Cardiac muscle cell (in vitro differentiated cells and primary cell): Measurements from ENCODE around the gene SOX30. TPM values are rescaled to one million over a fixed set of nuclear protein-coding genes. Genes with fewer than 3 reads are reported as not detected.

Experiments used
- DNase-seq, 2 donors: peaks; one replicate each; pipeline versions ENCODE4 v3.0.0 to v3.0.0-alpha.2; 2010 to 2017; ENCODE audit warnings: low read depth in 1 of 2, low spot score in 1 of 2
- H3K27ac ChIP-seq: fragments of 200-600 bp; sonication (generic); 2 replicates; pipeline ENCODE4 v1.5.1; 2016
- H3K27me3 ChIP-seq: fragments of 200-600 bp; sonication (generic); 2 replicates; pipeline ENCODE4 v1.6.0; 2016; ENCODE audit warnings: control low read depth
- H3K36me3 ChIP-seq: fragments of 200-600 bp; sonication (generic); 2 replicates; pipeline ENCODE4 v1.5.1; 2016; ENCODE audit warnings: control low read depth
- H3K4me1 ChIP-seq: fragments of 200-600 bp; sonication (generic); 2 replicates; pipeline ENCODE4 v1.8.1; 2017; ENCODE audit warnings: low read depth, mild to moderate bottlenecking, mixed run types
- H3K4me3 ChIP-seq: fragments of 200-600 bp; sonication (generic); 2 replicates; pipeline ENCODE4 v1.5.1; 2016; ENCODE audit warnings: mild to moderate bottlenecking
- H3K9me3 ChIP-seq: fragments of 200-600 bp; sonication (generic); 2 replicates; pipeline ENCODE4 v1.5.1; 2017; ENCODE audit warnings: low read depth, mild to moderate bottlenecking, control low read depth
- polyA plus RNA-seq: library from polyadenylated mRNA; unstranded; fragments of >200 nt; fragmentation: Nextera tagmentation; extraction: Ambion mirVana; gene quantifications from 2 replicates; pipeline ENCODE4 v1.2.1, GENCODE V29; 2016
- total RNA-seq: library from RNA; depleted of rRNA; stranded (reverse); fragments of >200 nt; gene quantifications from 2 replicates; pipeline ENCODE4 v1.2.3, GENCODE V29; 2016
- TF ChIP-seq, protein P1 (sequence below): IDR thresholded peaks from 2 replicates; pipeline ENCODE4 v1.5.1; 2012; ENCODE audit warnings: low read depth, mild to moderate bottlenecking, low read length

The SOX30 gene
- total and polyA plus RNA-seq, 2 experiments from 2014 or later: not detected

DNA sequence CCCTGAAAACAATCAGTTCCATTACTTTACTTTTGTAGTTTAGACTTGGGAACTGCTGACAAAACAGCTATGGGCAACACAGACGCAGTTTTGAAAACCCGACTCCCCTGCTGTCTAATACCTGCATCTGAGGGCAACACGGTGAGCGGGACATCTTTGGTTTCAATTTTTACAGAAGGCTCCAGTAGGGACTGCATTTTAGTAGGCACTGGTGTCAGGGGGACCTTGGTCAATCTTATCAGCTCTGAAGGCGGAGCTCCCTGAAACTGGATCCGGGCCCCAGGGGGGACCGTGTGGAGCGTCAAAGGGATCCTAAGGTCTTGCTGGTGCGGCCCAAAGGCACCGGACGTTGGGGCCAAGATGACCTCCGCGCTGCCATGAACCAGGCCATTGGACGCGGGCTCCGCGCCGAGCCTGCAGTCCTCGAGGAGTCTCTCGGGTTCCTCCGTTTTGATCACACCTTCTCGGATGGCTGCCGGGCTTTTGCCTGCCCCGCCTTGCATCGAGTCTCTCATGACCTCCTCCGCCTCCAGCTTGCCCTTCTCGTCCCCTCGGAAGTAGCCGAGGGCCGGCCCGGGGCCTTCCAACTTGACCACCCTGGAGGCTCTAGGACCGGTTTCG, 1.1 kb downstream of the SOX30 start:
- H3K4me1 ChIP-seq: no peaks in the 10 kb centered on the region
- no peaks in the 10 kb centered on the region for H3K36me3 ChIP-seq
- H3K4me3 ChIP-seq: no peak overlapping the region
- TF ChIP-seq, protein P1, sequence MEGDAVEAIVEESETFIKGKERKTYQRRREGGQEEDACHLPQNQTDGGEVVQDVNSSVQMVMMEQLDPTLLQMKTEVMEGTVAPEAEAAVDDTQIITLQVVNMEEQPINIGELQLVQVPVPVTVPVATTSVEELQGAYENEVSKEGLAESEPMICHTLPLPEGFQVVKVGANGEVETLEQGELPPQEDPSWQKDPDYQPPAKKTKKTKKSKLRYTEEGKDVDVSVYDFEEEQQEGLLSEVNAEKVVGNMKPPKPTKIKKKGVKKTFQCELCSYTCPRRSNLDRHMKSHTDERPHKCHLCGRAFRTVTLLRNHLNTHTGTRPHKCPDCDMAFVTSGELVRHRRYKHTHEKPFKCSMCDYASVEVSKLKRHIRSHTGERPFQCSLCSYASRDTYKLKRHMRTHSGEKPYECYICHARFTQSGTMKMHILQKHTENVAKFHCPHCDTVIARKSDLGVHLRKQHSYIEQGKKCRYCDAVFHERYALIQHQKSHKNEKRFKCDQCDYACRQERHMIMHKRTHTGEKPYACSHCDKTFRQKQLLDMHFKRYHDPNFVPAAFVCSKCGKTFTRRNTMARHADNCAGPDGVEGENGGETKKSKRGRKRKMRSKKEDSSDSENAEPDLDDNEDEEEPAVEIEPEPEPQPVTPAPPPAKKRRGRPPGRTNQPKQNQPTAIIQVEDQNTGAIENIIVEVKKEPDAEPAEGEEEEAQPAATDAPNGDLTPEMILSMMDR: no peak
- H3K27me3 ChIP-seq: no peaks in the 10 kb centered on the region
- no peak for DNase-seq
- no peaks in the 10 kb centered on the region for H3K9me3 ChIP-seq
- no peak overlapping the region for H3K27ac ChIP-seq

DNA sequence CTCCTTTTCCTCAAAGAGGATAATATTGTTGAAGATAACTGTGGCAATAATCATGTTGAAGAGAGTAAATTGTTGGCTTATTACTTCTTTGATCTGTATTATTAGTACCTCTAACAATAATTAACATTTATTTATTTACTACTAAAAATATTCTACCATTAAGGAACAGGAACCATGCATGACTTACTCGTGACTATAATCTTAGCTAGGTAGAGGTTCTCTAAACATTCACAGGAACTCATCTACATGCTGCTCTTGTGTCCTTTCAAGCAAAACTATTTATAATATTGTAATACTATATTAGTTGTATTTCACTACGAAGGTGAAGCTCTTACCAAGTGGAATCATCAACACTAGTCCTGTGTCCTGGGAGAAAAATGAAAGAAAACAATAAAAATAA, 3.1 kb downstream of the SOX30 start:
- H3K27ac ChIP-seq: no peak overlapping the region
- no peaks in the 10 kb centered on the region for H3K4me1 ChIP-seq
- no peak for DNase-seq
- no peaks in the 10 kb centered on the region for H3K27me3 ChIP-seq
- TF ChIP-seq, protein P1: no peak
- H3K36me3 ChIP-seq: no peaks in the 10 kb centered on the region
- H3K9me3 ChIP-seq: no peaks in the 10 kb centered on the region
- H3K4me3 ChIP-seq: no peak overlapping the region

DNA sequence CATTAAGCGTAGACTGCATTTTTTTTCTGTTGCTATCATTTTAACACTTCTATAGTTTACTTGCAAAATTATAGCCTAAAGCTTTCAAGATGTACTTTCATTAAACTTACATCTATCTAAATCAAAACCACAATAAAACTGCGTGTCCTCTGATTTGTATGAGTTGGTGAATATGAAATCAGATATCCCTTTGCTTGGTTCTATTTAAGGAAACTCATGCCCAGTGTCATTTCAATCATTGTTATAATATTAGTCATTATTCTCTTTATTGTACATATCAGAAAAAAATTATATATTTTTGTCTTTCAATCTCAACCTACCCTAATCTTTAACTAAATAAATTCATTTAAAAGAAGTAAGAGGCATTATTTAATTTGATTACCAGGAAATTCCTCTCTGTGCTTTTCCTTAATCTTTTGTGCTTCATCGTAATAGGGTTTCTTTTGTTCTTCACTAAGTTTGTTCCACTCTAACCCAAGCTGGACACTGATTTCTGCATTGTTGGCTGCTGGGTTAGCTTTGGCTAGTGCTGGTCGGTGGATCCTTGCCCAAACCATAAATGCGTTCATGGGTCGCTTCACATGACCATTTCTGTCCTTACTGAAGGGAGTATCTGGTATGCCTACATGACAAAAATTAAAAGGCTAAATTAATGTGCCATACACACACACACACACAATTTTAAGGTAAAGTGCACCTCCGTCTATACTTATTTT, 3.8 kb downstream of the SOX30 start:
- Histone ChIP-seq H3K4me3 (no peak overlapping the region), H3K36me3 (no peaks in the 10 kb centered on the region), H3K27me3 (no peaks in the 10 kb centered on the region), H3K4me1 (no peaks in the 10 kb centered on the region), H3K27ac (no peak overlapping the region), H3K9me3 (no peaks in the 10 kb centered on the region)
- DNase-seq: no peak
- TF ChIP-seq, protein P1: no peak

DNA sequence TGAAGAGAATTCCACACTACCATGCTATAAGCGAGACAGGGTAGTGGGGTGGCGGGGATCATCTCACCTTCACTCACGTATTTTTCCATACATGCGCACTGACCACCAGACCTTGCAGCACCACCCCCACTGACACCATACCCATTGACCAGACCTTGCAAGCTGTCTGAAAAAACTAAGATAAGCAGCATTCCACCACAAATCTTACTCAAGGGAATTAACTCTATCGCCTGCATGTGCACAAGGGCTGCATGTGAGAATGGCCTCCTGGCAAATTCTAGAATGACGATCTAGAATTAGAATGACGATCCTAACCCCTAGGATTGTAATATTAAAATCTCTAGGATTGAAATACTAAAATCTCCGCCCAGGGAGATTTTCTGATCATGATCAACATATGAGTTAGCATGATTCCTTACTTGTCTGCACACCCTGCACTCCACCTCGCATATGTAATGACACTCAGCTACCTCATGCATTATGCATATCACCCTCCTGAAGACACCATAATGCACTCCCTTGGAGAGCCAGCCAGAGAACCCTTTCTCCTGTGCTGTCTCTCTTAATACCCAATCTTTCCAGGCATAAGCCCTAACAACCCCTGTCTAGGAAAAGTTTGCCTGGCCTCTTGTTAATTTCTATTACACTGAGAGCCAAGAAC, 11.7 kb downstream of the SOX30 start:
- no peaks in the 10 kb centered on the region for H3K9me3 ChIP-seq

DNA sequence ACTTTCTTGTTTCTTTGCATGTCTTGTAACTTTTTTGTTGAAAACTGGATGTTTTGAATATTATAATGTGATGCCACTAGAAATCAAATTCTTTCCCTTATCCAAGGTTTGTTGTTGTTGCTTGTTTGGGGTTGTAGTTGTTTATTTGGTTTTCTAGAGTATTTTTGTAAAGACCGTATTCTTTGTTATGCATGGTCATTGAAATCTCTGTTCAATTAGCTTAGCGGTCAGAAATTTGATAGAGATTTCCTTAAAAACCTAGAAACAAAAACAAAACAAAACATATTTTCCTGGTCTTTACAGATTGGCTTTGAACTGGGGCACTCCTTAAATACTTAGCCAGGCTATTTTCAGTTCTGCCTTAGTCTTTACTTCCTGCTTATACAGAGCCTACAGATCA, 21.9 kb downstream of the SOX30 start:
- Histone ChIP-seq H3K36me3 (no peaks in the 10 kb centered on the region), H3K4me1 (no peaks in the 10 kb centered on the region), H3K4me3 (no peak overlapping the region), H3K27ac (no peak overlapping the region), H3K27me3 (no peaks in the 10 kb centered on the region), H3K9me3 (no peaks in the 10 kb centered on the region)
- DNase-seq: no peak
- TF ChIP-seq, protein P1: no peak

More for the DNA sequence above, 11.7 kb downstream of the SOX30 start:
- no peaks in the 10 kb centered on the region for H3K4me1 ChIP-seq
- DNase-seq: no peak
- no peak overlapping the region for H3K4me3 ChIP-seq
- no peak overlapping the region for H3K27ac ChIP-seq
- H3K27me3 ChIP-seq: no peaks in the 10 kb centered on the region
- TF ChIP-seq, protein P1: no peak
- no peaks in the 10 kb centered on the region for H3K36me3 ChIP-seq
